Stimulated activated CD4-positive, alpha-beta T cell treated with anti-CD3 and anti-CD28 coated beads, TNF-alpha, amount 100 ng/mL, for 4 hours (primary cell): ENCODE measurements around the gene CR1.
"Not testable (repeated sequence)": the region's sequence is repeated elsewhere in the genome, so short reads cannot be mapped to it uniquely, and the experiment has no call there.

Source experiments
- DNase-seq, 3 experiments: peaks; one replicate each; pipeline ENCODE4 v3.0.0-alpha.2; 2020; ENCODE audit warnings: low read depth in 3 of 3

CR1 gene

GRCh38 chr1:207644852-207645634, 149.1 kb downstream of the CR1 start, which contains the start of gene CR1L:
Gene CR1L, plus strand, starts transcription at chr1:207645133. Its CDS starts 101 bp downstream, at chr1:207645234.
- DNase-seq = peak; percentile 36 to 53 (median 40)

- DNase-seq = no peak
Observed at GRCh38 chr1:207645635-207646081, 149.7 kb downstream of the CR1 start.

GRCh38 chr1:207646171-207646570, 150.2 kb downstream of the CR1 start:
- no peak for DNase-seq

GRCh38 chr1:207646944-207647579, 151.1 kb downstream of the CR1 start:
- no peak for DNase-seq

GRCh38 chr1:207647671-207648333, 151.8 kb downstream of the CR1 start:
- no peak for DNase-seq

- no peak for DNase-seq
Observed at GRCh38 chr1:207648334-207649209, 152.6 kb downstream of the CR1 start.

- no peak for DNase-seq
Observed at GRCh38 chr1:207649210-207649753, 153.3 kb downstream of the CR1 start.

GRCh38 chr1:207649865-207650580, 154.1 kb downstream of the CR1 start:
- no peak for DNase-seq

- DNase-seq = no peak
Observed at GRCh38 chr1:207651583-207651982, 155.6 kb downstream of the CR1 start.

- no peak for DNase-seq
Observed at GRCh38 chr1:207654320-207654719, 158.4 kb downstream of the CR1 start.

- no peak for DNase-seq
Observed at GRCh38 chr1:207658408-207658807, 162.5 kb downstream of the CR1 start.

GRCh38 chr1:207658904-207659485, 163.0 kb downstream of the CR1 start:
- no peak for DNase-seq

GRCh38 chr1:207659545-207660153, 163.7 kb downstream of the CR1 start:
- DNase-seq = no peak

GRCh38 chr1:207661420-207661819, 165.5 kb downstream of the CR1 start:
- DNase-seq = not testable (repeated sequence)

GRCh38 chr1:207666342-207666741, 170.4 kb downstream of the CR1 start:
- no peak for DNase-seq

- DNase-seq = no peak
Observed at GRCh38 chr1:207669528-207670009, 173.6 kb downstream of the CR1 start.

- DNase-seq = no peak
Observed at GRCh38 chr1:207670192-207670591, 174.2 kb downstream of the CR1 start.

GRCh38 chr1:207670997-207671396, 175.0 kb downstream of the CR1 start:
- no peak for DNase-seq

- no peak for DNase-seq
Observed at GRCh38 chr1:207672522-207673130, 176.7 kb downstream of the CR1 start.
